22Rv1 (cell line): ENCODE measurements around the gene MMP17.

Source experiments
- CTCF ChIP-seq: fragments of 450-650 bp; IDR thresholded peaks from 2 replicates; pipeline ENCODE4 v1.5.1; 2017; ENCODE audit warnings: mild to moderate bottlenecking
- ZFX ChIP-seq: fragments of 450-650 bp; IDR thresholded peaks from 2 replicates; pipeline ENCODE4 v1.6.1; 2017; ENCODE audit warnings: antibody characterized with exemption, borderline replicate concordance

GRCh38 chr12:131810726-131811125 is 17.5 kb upstream of the MMP17 start:
- no peak for TF ChIP-seq CTCF
- no peak for TF ChIP-seq ZFX
